Colonic mucosa (tissue), 4 donors: Measurements from ENCODE around the gene MACROD1. TPM values are rescaled to one million over a fixed set of nuclear protein-coding genes. Genes with fewer than 3 reads are reported as not detected.

ENCODE experiments used
- DNase-seq: peaks from one replicate; pipeline ENCODE4 v3.0.0-alpha.2; 2020
- H3K27ac ChIP-seq: fragments of 200-600 bp; one replicate; pipeline ENCODE4 v1.8.0; 2021
- H3K27me3 ChIP-seq: fragments of 200-600 bp; one replicate; pipeline ENCODE4 v1.8.0; 2021
- H3K36me3 ChIP-seq: fragments of 200-600 bp; one replicate; pipeline ENCODE4 v1.8.0; 2021
- H3K4me1 ChIP-seq: fragments of 200-600 bp; one replicate; pipeline ENCODE4 v1.8.0; 2021; ENCODE audit warnings: mild to moderate bottlenecking
- H3K4me3 ChIP-seq: fragments of 200-600 bp; one replicate; pipeline ENCODE4 v1.8.0; 2021
- H3K9ac ChIP-seq, 2 donors: one replicate each; pipeline ENCODE4 v1.7.0; 2013; ENCODE audit warnings: control low read depth in 2 of 2, low read depth in 2 of 2, low read length in 2 of 2
- H3K9me3 ChIP-seq: fragments of 200-600 bp; one replicate; pipeline ENCODE4 v1.8.0; 2021
- CTCF ChIP-seq: fragments of 200-600 bp; IDR thresholded peaks from one replicate; pipeline ENCODE4 v1.8.0; 2022; ENCODE audit warnings: antibody characterized with exemption, mild to moderate bottlenecking
- intact Hi-C: fragments of 100-400 bp; cut with DNase I; formaldehyde crosslinking; loops from one replicate; pipeline ENCODE4 v1.14.1; 2022
- total RNA-seq, 2 donors: library from RNA; stranded (reverse); fragmentation: NEBNext Ultra II Directional in 1 of 2; extraction: Animal tissue kit (Norgen Biotek cat#: 25700) in 1 of 2; gene quantifications; one replicate each; pipeline ENCODE4 v1.2.1, GENCODE V29; 2021
- donor health status: healthy.
- donor health status: DM: no; HTN: no; CAD: no.
- donor health status: DM: no; HTN: no; CAD: no.

The MACROD1 gene
- total RNA-seq, 2 donors from 2014 or later: 18.6 to 22.9 TPM

GRCh38 chr11:64027651-64028397, 138.1 kb downstream of the MACROD1 start:
- Histone ChIP-seq H3K27me3 (no peaks in the 10 kb centered on the region), H3K9ac (no peak overlapping the region), H3K36me3 (no peaks in the 10 kb centered on the region), H3K4me3 (no peak overlapping the region), H3K4me1 (no peaks in the 10 kb centered on the region), H3K27ac (no peak overlapping the region), H3K9me3 (no peaks in the 10 kb centered on the region)
- intact Hi-C loops: no loop called here
- DNase-seq: no peak
- TF ChIP-seq CTCF: no peak

- intact Hi-C loops: no loop called here
These were observed 139.2 kb downstream of the MACROD1 start for GRCh38 chr11:64026575-64027205.

GRCh38 chr11:64025205-64025604, 140.7 kb downstream of the MACROD1 start:
- intact Hi-C loops: no loop called here
- DNase-seq: no peak
- no peaks in the 10 kb centered on the region for H3K4me1 ChIP-seq
- H3K9me3 ChIP-seq: no peaks in the 10 kb centered on the region
- H3K27ac ChIP-seq: no peak overlapping the region
- no peaks in the 10 kb centered on the region for H3K27me3 ChIP-seq
- no peak overlapping the region for H3K9ac ChIP-seq
- H3K4me3 ChIP-seq: no peak overlapping the region
- no peaks in the 10 kb centered on the region for H3K36me3 ChIP-seq
- no peak for TF ChIP-seq CTCF

More at GRCh38 chr11:64026575-64027205, 139.2 kb downstream of the MACROD1 start:
- H3K4me1 ChIP-seq: no peaks in the 10 kb centered on the region
- no peak for DNase-seq
- no peak overlapping the region for H3K9ac ChIP-seq
- H3K27me3 ChIP-seq: no peaks in the 10 kb centered on the region
- no peak overlapping the region for H3K27ac ChIP-seq
- no peak for TF ChIP-seq CTCF
- H3K4me3 ChIP-seq: no peak overlapping the region
- no peaks in the 10 kb centered on the region for H3K9me3 ChIP-seq
- no peaks in the 10 kb centered on the region for H3K36me3 ChIP-seq

- no peak for TF ChIP-seq CTCF
- Histone ChIP-seq H3K4me3 (no peak overlapping the region), H3K9ac (no peak overlapping the region), H3K27me3 (no peaks in the 10 kb centered on the region), H3K9me3 (no peaks in the 10 kb centered on the region), H3K36me3 (no peaks in the 10 kb centered on the region), H3K4me1 (no peaks in the 10 kb centered on the region), H3K27ac (no peak overlapping the region)
- intact Hi-C loops: no loop called here
- no peak for DNase-seq
These were observed 141.9 kb downstream of the MACROD1 start for GRCh38 chr11:64023712-64024710.

GRCh38 chr11:64022125-64022784, 143.7 kb downstream of the MACROD1 start:
- Histone ChIP-seq H3K9ac (no peak overlapping the region), H3K4me3 (no peak overlapping the region), H3K27ac (no peak overlapping the region), H3K27me3 (no peaks in the 10 kb centered on the region), H3K4me1 (no peaks in the 10 kb centered on the region), H3K9me3 (no peaks in the 10 kb centered on the region), H3K36me3 (no peaks in the 10 kb centered on the region)
- DNase-seq: no peak
- intact Hi-C loops: no loop called here
- no peak for TF ChIP-seq CTCF
